Measurements from ENCODE around the gene EDEM2.
"Not testable (repeated sequence)": the region's sequence is repeated elsewhere in the genome, so short reads cannot be mapped to it uniquely, and the experiment has no call there.

The EDEM2 gene

DNA sequence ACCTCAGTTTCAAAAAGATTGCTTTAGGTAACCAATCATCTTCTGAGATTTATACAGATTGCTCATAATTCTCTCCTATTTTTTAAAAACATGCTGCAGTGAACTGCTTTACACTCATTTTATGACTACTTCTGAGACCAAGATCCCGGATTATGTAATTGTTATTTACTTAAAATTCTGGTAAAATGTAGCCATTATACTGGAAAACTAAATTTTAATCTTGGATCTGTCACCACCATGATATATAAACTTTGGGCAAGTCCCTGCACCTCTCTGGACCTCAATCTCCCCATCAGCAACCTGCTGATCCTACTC lies 24.3 kb upstream of the EDEM2 start:
- no peak for DNase-seq (ENCODE audit: low read depth in 2 of 2)

DNA sequence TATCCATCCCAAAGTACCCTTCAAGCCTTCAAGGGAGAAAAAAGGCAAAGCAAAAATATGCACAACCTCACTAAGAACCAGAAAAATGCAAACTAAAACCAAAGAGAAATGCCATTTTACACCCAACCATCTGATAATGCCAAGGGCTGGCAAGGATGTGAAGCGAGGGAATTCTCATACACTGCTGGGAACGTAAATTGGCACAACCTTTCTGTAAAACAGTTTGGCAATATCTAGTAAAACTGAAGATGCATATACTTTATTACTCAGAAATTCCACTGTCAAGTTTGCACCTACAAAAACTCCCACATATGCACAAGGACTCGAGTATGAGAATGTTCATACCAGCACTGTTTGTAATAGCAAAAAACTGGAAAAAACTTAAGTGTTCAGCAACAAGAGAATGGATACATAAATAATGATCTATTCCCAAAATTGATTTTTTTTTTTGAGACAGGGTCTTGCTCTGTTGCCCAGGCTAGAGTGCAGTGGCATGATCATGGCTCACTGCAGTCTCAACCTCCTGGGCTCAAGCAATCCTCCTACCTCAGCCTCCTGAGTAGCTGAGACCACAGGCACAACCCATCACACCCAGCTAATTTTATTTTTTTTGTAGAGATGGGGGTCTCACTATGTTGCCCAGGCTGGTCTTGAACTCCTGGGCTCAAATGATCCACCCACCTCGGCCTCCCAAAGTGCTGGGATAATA lies 21.7 kb upstream of the EDEM2 start:
- DNase-seq (ENCODE audit: low read depth in 2 of 2), result not testable (repeated sequence)

DNA sequence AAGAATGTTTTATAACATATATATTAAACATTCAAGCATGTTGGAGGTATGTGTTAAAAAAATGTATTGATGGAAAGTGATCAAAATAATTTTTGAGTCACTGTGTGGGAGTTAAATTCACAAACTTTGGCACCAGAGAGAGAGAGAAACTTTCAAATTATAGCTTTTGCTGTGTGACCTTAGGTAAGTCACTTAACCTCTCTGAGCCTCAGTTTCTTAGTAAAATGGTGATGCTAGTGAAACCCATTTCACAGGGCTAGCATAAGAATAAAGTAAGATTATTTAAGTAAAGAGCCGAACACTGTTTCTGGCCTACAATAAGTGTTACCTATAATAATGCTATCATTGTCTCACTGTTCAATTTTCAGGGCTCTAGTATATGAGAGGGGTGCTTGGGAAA lies 20.7 kb upstream of the EDEM2 start:
- no peak for DNase-seq (ENCODE audit: low read depth in 2 of 2)

DNA sequence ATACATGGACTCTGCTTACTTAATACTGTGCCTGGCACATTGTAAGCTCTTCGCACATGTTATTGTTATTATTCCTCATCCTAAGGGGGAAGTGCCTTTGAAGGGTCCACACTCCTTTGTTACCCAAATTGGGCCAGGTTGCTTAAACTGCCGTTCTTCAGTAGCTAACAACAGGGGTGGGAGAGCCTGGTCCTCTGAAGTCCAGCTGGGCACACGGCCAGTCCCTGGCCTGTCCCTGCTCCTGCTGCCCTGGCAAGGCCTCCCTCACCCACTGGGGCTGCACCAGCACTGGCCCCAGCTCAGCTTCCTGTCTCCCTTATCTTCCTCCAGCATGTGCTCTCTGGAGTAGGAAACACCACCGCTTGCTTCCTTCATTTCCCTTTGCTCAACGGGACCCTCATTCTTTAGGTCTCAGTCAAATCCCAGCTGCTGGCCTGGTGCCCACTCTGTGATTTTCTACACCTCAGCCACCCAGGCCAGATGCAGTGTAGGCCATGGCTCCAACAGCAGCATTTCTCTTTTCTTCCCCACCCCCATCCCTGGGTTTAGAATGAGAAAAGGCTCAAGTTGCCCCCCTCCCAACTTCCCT lies 19.2 kb upstream of the EDEM2 start:
- DNase-seq (ENCODE audit: low read depth in 2 of 2), result no peak

DNA sequence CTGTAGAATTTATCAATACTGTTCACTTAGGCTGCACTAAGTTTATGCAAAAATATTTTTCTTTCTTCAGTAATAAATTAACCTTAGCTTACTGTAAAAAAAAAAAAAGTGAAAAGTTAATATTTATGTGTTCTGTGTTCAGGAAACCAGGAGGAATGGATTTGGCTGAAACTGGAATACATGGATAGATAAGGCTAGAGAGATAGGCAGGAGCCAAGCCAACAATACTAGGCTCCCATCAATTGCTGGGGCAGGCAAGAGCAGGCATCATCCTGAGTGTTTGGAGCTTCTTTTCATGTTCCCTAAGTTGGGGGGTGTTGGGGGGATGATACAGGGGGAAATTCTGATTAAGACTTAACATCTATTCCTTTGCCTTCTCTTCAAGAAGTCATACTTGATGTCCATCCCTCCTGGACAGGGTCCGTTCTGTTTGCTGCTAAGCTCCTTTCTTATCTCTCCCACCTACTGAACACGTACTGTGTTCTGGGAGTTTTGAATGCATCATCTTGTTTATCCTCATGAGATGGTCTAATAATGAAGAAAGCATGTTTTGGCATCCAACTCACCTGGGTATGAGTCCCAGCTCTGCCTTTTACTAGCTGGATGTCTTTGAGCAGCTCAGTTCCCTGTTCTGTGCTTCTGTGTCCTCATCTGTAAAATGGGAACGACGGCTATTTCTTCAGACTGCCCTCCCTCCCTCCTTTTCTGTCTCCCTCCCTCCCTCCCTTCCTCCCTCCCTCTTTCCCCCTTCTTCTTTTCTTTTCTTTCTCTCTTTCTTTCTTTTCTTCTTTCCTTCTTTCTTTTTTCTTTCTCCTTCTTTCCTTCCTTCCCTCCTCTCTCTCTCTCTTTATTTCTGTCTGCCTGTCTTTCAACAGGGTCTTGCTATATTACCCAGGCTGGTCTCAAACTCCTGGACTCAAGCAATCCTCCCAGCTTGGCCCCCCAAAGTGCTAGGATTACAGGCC lies 18.4 kb upstream of the EDEM2 start:
- DNase-seq (ENCODE audit: low read depth in 2 of 2), result no peak

DNA sequence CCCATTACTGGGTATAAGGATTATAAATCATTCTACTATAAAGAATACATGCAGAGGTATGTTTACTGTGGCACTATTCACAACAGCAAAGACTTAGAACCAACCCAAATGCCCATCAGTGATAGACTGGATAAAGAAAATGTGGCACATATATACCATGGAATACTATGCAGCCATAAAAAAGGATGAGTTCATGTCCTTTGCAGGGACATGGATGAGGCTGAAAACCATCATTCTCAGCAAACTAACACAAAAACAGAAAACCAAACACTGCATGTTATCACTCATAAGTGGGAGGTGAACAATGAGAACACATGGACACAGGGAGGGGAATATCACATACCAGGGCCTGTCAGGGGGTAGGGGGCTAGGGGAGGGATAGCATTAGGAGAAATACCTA lies 17.4 kb upstream of the EDEM2 start:
- DNase-seq (ENCODE audit: low read depth in 2 of 2), result not testable (repeated sequence)

DNA sequence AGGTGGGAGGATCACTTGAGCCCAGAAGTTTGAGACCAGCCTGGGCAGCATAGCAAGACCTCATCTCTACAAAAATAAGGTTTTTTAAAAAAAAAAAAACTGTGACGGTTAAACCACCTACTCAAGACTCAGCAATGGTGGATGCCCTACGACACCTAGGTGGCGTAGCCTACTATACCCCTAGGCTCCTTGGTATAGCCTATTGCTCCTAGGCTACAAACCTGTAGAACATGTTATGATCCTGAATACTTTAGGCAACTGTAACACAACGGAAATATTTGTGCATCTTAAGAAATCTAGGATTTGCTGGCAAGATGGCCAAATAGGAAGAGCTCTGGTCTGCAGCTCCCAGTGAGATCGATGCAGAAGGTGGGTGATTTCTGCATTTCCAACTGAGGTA lies 13.2 kb upstream of the EDEM2 start:
- DNase-seq (ENCODE audit: low read depth in 2 of 2), result not testable (repeated sequence)

DNA sequence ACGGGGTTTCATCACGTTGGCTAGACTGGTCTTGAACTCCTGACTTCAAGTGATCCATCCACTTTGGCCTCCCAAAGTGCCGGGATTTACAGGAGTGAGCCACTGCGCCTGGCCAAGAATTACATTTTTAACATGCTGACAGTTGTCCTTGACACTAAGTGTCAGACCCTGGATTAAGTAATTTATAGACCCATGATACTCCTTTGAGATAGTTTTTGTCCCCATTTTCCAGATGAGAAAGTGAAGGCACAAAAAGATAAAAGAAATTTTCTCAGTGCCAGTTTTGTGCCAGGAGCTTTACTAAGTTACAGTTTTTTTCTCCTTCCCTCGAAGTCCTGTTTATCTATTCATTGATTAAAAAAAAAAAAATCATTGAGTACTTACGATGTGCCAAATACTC lies 9.8 kb upstream of the EDEM2 start:
- DNase-seq (ENCODE audit: low read depth in 2 of 2), result no peak

DNA sequence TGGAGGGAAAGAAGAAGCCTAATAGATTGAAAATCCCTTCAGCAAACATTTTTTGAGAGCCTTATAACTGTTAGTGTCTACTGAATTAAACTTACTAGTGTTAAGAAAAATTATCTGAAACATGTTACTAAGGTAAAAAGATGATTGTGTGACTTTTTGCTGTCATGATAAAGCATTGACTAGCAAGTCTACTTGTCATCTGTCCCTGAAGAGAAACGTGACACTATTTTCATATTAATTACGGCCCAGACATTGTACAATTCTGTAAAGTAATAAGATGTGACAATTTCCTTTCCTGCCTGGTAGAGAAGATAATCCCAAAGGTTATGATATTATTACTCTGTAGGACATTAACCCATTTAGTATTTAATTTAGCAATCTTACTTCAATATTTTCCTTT lies 8.8 kb upstream of the EDEM2 start:
- DNase-seq (ENCODE audit: low read depth in 2 of 2), result no peak

DNA sequence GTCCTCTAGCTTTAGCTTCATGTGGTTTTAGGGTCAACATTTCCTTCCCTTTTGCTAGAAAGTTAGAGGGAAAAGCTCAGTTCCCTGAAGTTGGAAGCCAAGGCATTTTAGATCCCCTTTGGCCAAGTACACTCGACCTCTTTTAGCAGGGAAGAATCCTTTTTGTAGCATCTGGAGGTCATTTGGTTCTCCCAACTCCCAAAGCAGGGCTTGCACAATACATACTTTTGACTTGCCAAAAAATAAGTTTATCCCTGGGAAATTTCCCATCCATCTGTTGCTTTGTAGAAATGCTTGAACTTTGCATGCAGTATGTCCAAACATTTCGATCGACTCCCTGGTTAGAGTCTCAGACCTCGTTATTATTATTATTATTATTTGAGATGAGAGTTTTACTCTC lies 4.6 kb upstream of the EDEM2 start:
- no peak for DNase-seq (ENCODE audit: low read depth in 2 of 2)

DNA sequence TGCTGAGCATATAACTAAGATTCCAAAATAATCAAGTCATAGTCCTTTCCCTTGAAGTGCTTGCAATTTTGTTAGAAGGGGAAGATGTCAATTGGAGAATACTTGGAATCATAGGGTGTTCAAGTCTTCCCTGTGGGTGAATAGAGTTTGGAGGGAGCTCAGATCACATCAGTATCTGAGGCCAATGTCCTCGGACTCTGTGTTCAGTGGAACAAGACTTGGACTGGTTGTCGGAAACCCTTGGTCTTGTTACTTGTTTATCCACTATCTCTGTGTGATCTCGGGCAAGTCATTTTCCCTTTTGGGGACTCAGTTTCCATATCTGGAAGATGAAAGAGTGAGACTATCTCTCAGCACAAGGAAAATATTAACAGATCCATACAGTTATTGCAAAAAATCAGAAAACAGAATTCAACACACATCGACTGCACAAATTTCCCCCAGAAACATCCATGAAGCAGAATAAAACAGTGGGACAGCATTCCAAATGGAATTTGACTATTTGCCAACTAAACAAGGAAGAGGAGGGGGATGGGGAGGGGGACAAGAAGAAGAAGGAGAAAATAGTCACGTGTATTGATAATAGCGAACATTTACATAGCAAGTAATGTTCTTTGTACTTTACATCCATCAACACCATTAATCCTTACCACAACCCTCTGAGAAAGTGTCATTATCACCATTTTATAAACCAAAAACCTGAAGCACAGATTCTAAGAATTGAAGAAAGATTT lies 3.9 kb upstream of the EDEM2 start:
- DNase-seq (ENCODE audit: low read depth in 2 of 2), result no peak

DNA sequence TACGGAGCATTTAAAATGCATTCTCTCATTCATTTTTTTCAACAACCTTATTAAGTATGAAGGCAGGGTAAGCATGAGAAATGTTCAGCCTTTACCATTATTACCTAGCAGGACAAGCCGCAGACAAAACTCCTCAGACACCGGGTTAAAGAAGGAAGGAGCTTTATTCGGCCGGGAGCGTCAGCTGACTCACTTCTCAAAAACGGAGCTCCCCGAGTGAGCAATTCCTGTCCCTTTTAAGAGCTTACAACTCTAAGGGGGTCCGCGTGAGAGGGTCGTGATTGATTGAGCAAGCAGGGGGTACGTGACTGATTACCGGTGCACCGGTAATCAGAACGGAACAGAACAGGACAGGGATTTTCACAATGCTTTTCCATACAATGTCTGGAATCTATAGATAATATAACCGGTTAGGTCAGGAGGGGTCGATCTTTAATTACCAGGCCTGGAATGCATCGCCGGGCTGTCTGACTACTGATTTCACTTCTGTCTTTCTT lies 487 bp upstream of the EDEM2 start:
- DNase-seq (ENCODE audit: low read depth in 2 of 2), result not testable (repeated sequence)

DNA sequence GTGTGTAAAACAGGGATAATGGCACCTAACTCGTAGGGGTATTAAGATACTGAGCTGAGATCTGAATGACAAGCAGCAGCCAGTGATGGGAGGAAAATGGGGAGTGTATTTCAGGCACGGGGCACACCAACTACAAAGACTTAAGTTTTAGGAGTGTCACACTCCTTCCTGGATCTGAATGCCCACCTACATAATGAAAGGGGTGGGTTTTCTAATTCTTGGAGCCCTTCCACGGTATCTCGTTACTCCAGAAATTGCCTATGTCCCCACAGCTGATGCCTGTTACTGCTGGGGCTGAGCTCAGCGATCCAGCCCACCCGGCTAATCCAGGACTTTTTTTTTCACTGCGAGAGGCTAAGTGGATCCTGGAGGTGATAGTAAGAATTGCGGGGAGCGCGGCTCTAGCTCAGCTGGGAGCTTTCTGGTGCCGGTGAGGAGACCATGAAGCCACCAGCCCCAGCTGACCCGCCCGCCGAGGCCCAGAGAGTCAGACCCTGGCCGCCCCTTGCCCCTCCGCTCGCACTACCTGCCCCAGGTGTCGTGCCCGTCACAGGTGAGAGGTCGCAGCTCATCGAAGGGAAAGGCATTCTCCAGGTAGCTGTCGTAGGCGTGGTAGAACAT lies 727 bp downstream of the EDEM2 start:
- DNase-seq (ENCODE audit: low read depth in 2 of 2), result peak in 1 of 2 experiments; percentile 12

DNA sequence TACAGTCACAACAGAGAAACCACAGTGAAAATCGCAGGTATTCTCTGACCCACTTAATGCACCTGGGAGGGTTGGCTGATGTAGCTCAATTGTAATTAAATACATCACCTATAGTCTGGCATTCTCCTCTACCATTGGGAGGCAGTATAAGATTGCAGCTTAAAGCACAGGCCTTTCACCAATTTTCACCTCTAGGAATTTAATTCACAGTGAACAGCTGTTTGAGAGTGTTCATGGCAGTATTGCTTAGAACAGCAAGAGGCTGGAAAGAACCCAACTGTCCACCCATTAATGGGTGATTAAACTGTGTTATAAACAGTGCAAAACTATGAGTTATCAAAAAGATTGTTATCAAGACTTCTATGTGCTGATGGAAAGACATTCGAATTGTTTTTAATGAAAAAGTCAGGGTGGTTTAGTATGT lies 2.0 kb downstream of the EDEM2 start:
- no peak for DNase-seq (ENCODE audit: low read depth in 2 of 2)

DNA sequence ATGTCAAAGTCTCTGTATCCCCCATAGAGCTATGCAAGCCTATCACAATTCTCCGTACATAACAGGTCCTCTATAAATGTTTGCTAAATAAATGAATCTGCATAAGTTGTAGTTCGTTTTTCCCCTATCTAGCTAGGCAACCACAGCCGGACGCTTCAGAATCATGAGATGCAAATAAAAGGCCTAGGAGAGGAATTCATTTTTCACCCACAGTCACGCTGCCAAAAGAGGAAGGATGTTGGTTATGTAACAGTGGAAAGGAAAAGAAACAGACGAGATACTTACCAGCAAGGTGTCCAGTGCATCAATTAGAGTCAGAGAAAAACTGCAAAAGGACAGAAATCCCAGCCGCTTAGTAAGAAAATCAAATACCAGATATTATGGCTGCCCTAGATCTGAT lies 2.4 kb downstream of the EDEM2 start:
- no peak for DNase-seq (ENCODE audit: low read depth in 2 of 2)

DNA sequence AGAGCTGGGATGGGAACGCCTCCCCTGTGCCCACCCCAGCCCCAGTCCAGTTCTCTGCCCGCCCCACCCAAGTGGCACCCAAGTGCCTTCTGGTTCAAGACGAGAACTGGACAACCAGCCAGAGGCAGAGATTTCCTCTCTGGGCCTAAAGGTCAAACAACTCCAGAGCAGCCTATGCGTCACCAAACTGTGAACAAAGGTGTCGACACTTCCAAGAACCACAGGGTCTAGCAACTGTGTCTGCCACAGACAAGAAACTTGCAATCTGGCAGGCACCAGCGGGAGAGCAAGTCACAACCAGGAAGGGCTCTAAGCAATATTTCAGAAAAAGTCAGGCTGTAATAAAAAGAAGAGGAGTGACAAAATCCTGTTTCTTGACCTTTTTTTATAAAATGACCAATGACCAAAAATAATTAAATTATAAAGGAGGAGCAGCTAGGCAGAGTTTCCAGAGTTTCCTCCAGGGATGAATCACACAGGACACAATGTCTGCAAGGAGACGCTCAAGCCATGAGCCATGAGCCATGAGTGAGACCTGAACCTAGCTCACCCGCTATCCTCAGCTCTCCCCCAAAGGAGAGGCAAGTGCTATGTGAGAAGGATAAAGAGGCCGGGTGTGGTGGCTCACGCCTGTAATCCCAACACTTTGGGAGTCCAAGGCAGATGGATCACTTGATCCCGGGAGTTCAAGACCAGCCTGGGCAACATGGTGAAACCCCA lies 11.1 kb downstream of the EDEM2 start:
- DNase-seq (ENCODE audit: low read depth in 2 of 2), result no peak

DNA sequence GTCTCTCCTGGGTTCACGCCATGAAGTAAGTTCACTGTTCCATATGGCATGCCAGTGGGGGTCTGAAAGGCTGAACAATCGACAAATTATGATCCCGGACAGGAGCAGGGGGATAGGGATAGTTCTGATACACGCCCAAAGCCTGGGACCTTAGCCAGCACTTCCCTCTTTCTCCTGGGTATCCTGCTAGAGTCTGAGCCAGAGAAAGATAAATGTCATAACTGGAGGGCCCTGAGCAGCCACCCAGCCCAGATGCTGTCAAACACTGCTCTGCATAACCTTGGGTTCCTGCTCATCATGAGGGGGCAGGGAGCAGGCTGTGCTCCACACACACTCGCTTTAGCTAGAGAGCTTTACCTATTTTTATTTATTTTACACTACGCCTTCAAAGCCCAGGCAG lies 12.3 kb downstream of the EDEM2 start:
- DNase-seq (ENCODE audit: low read depth in 2 of 2), result no peak

DNA sequence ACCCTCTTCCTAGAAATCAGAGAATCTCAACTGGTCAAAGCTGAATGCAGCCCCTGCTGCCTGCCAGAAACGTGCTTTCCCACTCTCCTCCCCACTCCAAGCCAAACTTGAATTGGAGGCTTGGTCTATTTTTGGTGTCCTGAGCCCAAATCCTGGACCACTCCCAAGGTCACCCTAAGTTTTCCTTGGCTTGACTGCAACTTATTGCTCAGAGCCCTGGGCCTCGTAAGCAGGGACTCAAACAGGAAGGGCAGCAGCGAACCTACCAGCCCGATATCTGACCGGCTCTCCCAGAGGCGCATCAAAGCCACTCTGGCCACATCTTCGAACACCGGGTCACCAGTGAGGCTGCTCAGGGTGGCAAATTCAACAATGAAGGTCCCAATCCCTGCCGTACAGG lies 12.7 kb downstream of the EDEM2 start:
- no peak for DNase-seq (ENCODE audit: low read depth in 2 of 2)

DNA sequence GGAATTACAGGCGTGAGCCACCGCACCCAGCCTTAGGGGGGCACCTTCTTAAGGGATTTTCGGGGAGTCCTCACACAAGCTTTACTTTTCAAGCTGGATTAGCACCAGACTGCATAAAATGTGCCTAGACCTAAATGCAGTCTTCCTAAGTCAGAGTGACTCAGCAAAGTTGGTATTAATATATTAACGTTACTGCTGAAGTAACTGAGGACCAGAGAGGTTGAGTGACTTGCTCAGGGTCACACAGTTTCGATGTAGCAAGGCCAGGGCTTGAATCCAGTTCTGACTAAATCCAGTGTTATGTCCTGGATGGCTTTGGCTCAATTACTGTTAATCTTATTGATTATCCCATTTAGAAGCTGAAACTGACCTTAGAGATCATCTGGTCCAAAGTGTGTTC lies 13.4 kb downstream of the EDEM2 start:
- DNase-seq (ENCODE audit: low read depth in 2 of 2), result no peak

DNA sequence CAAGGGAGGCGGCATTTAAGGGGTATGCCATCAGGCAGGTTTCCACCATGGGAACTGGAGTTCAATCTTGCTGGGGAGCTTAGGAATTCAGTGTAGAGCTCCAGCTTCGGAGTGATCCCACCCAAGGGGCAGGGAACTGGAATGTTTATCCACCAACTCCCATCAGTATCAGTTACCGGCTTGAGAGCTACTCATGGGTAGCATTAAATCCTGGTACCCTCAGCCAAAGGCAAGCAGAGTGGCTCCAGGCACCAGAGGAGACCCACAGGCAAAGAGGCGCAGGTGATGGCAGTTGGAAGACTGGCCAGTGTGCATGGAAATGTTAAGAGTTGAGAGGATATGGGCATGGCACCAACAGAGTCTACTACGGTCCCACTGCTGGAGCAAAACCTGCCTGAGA lies 14.1 kb downstream of the EDEM2 start:
- DNase-seq (ENCODE audit: low read depth in 2 of 2), result no peak

DNA sequence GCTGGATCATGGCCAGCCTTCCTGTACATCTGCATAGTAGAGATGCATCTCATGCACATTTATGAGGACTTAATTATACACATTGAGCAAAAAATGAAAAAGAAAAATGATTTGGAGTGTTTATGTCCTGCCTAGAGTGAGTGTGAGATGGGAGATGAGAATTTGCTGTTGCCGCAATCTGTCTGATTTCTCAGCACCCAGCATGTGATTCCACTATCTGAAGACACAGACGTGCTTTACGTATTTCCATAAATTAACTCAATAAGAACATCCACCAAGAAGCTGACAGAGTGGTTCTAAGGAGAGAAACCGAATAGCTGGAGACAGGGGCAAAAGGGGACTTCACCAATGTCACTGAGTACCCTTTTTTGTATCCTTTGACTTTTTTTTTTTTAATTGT lies 15.2 kb downstream of the EDEM2 start:
- DNase-seq (ENCODE audit: low read depth in 2 of 2), result no peak

Measured in stimulated activated CD4-positive, alpha-beta T cell treated with anti-CD3 and anti-CD28 coated beads, Interleukin-12 subunit alpha, Interleukin-12 subunit beta, amount 100 ng/mL, for 24 hours (primary cell).